H1 (cell line): ENCODE data around the gene SCARB1. TPM values are rescaled to one million over a fixed set of nuclear protein-coding genes. Genes with fewer than 3 reads are reported as not detected.
A peak's percentile ranks its signal among the peaks of the same experiment; 100 is the strongest.

Experiments
- CTCF ChIA-PET: fragments of 300-600 bp; sonication (Branson Sonifier 250); formaldehyde crosslinking; loops from one replicate; lab custom pipeline; 2021; ENCODE audit not compliant: partially characterized antibody; lab: Charles Lee
- POLR2A ChIA-PET: fragments of 300-600 bp; sonication (Branson Sonifier 250); formaldehyde crosslinking; loops from one replicate; lab custom pipeline; 2021; ENCODE audit warnings: inconsistent platforms; ENCODE audit not compliant: partially characterized antibody; lab: Charles Lee
- DNase-seq, 2 experiments: peaks; one replicate each; pipeline versions ENCODE4 v3.0.0 to v3.0.0-alpha.2; 2010 to 2022; ENCODE audit warnings: low spot score in 2 of 2, low read depth in 1 of 2, mixed read lengths in 1 of 2
- FAIRE-seq: peaks from 2 replicates; lab custom pipeline; 2011; peaks lifted over from hg19 to GRCh38; lab: Jason Lieb, UNC
- H2AFZ ChIP-seq: 2 replicates; pipeline ENCODE4 v1.8.1; 2012; ENCODE audit warnings: low read length, inconsistent platforms
- H2AK5ac ChIP-seq: 2 replicates; pipeline ENCODE4 v1.6.1; 2013; ENCODE audit warnings: low read depth, low read length
- H2BK120ac ChIP-seq: replicated peaks from 2 replicates; pipeline ENCODE3; 2013; ENCODE audit warnings: low read depth, low read length, inconsistent platforms
- H2BK12ac ChIP-seq: 2 replicates; pipeline ENCODE4 v1.6.1; 2013; ENCODE audit warnings: low read depth, low read length
- H2BK15ac ChIP-seq: 2 replicates; pipeline ENCODE4 v1.6.1; 2013; ENCODE audit warnings: low read length
- H2BK20ac ChIP-seq: 2 replicates; pipeline ENCODE4 v1.6.1; 2013; ENCODE audit warnings: low read length
- H2BK5ac ChIP-seq: 2 replicates; pipeline ENCODE4 v1.6.1; 2013; ENCODE audit warnings: low read depth, low read length
- H3K14ac ChIP-seq: 2 replicates; pipeline ENCODE4 v1.6.1; 2013; ENCODE audit warnings: inconsistent platforms; ENCODE audit not compliant: insufficient read length
- H3K18ac ChIP-seq: 2 replicates; pipeline ENCODE4 v1.6.1; 2013; ENCODE audit warnings: low read length; ENCODE audit errors: extremely low read depth
- H3K23ac ChIP-seq: 2 replicates; pipeline ENCODE4 v1.6.1; 2013; ENCODE audit warnings: inconsistent platforms; ENCODE audit not compliant: insufficient read length
- H3K23me2 ChIP-seq: 2 replicates; pipeline ENCODE4 v1.6.1; 2013; ENCODE audit warnings: low read depth, low read length
- H3K27ac ChIP-seq: 2 replicates; pipeline ENCODE4 v1.6.1; 2011; ENCODE audit warnings: low read depth, low read length, inconsistent platforms
- H3K27me3 ChIP-seq, 4 experiments: replicated peaks in 1 of 4; 1 replicate in 1 of 4; 2 replicates in 3 of 4; pipeline versions ENCODE4 v1.6.1 to v1.8.1; 2011 to 2013; ENCODE audit warnings: low read length in 3 of 4, mild to moderate bottlenecking in 3 of 4, inconsistent platforms in 2 of 4, mixed read lengths in 2 of 4, moderate library complexity in 1 of 4; ENCODE audit not compliant: control insufficient read depth in 3 of 4, insufficient read depth in 3 of 4; ENCODE audit errors: extremely low read depth in 1 of 4
- H3K36me3 ChIP-seq, 4 experiments: 2 replicates each; pipeline versions ENCODE4 v1.6.1 to v1.8.1; 2011 to 2013; ENCODE audit warnings: mild to moderate bottlenecking in 4 of 4, low read length in 3 of 4, moderate library complexity in 2 of 4, control low read depth in 1 of 4, inconsistent platforms in 1 of 4; ENCODE audit not compliant: insufficient read depth in 4 of 4, control insufficient read depth in 2 of 4
- H3K4ac ChIP-seq: replicated peaks from 2 replicates; pipeline ENCODE3; 2013; ENCODE audit warnings: low read length, low read depth, mixed read lengths, inconsistent platforms; ENCODE audit not compliant: insufficient read length
- H3K4me1 ChIP-seq, 4 experiments: replicated peaks in 1 of 4; 1 replicate in 1 of 4; 2 replicates in 3 of 4; pipeline versions ENCODE4 v1.6.1 to v1.8.1; 2011 to 2013; ENCODE audit warnings: low read length in 3 of 4, inconsistent platforms in 2 of 4, mixed read lengths in 1 of 4; ENCODE audit not compliant: insufficient read depth in 4 of 4, control insufficient read depth in 3 of 4
- H3K4me2 ChIP-seq, 2 experiments: 2 replicates each; pipeline versions ENCODE4 v1.6.1 to v1.8.1; 2011 to 2013; ENCODE audit warnings: low read depth in 2 of 2, low read length in 2 of 2, control low read depth in 1 of 2, inconsistent platforms in 1 of 2, mild to moderate bottlenecking in 1 of 2; ENCODE audit not compliant: insufficient read depth in 1 of 2
- H3K4me3 ChIP-seq, 4 experiments: fragments of 200-600, 300-600 bp in 1 of 4; sonication (generic), shearing (Covaris generic), sonication (Bioruptor Twin) in 1 of 4; 2 replicates each; pipeline versions ENCODE4 v1.5.1 to v1.8.1; 2011 to 2016; ENCODE audit warnings: low read length in 4 of 4, low read depth in 3 of 4, control low read depth in 2 of 4, inconsistent platforms in 2 of 4, mild to moderate bottlenecking in 2 of 4, mixed read lengths in 1 of 4, moderate library complexity in 1 of 4; ENCODE audit not compliant: insufficient read depth in 2 of 4; ENCODE audit errors: extremely low read depth in 1 of 4
- H3K56ac ChIP-seq: replicated peaks from 2 replicates; pipeline ENCODE3; 2013; ENCODE audit warnings: low read depth, mild to moderate bottlenecking, mixed read lengths, low read length, inconsistent platforms; ENCODE audit not compliant: insufficient read length
- H3K79me1 ChIP-seq: 2 replicates; pipeline ENCODE4 v1.6.1; 2013; ENCODE audit warnings: low read depth, low read length, control low read depth
- H3K79me2 ChIP-seq, 2 experiments: 2 replicates each; pipeline versions ENCODE4 v1.6.1 to v1.8.1; 2012 to 2013; ENCODE audit warnings: low read length in 2 of 2, mild to moderate bottlenecking in 2 of 2, inconsistent platforms in 1 of 2; ENCODE audit not compliant: insufficient read depth in 2 of 2, control insufficient read depth in 1 of 2
- H3K9ac ChIP-seq, 4 experiments: replicated peaks in 1 of 4; 1 replicate in 1 of 4; 2 replicates in 3 of 4; pipeline versions ENCODE4 v1.6.1 to v1.8.1; 2011 to 2013; ENCODE audit warnings: low read depth in 3 of 4, low read length in 3 of 4, control low read depth in 2 of 4, mild to moderate bottlenecking in 2 of 4, moderate library complexity in 2 of 4, inconsistent platforms in 1 of 4; ENCODE audit errors: extremely low read depth in 1 of 4
- H3K9me3 ChIP-seq, 2 experiments: 2 replicates each; pipeline versions ENCODE4 v1.6.1 to v1.8.1; 2012 to 2013; ENCODE audit warnings: mild to moderate bottlenecking in 2 of 2, moderate library complexity in 2 of 2, control low read depth in 1 of 2, inconsistent platforms in 1 of 2, low read depth in 1 of 2, low read length in 1 of 2, mixed read lengths in 1 of 2; ENCODE audit not compliant: insufficient read depth in 2 of 2
- H4K20me1 ChIP-seq, 2 experiments: replicated peaks in 1 of 2; 2 replicates each; pipeline versions ENCODE3 to v1.8.1; 2011 to 2013; ENCODE audit warnings: inconsistent platforms in 2 of 2, low read length in 2 of 2, mild to moderate bottlenecking in 1 of 2; ENCODE audit not compliant: insufficient read depth in 2 of 2, control insufficient read depth in 1 of 2
- H4K5ac ChIP-seq: 2 replicates; pipeline ENCODE4 v1.6.1; 2013; ENCODE audit warnings: low read length, low read depth, mixed read lengths, inconsistent platforms; ENCODE audit not compliant: insufficient read length
- H4K8ac ChIP-seq: 2 replicates; pipeline ENCODE4 v1.8.0; 2013; ENCODE audit warnings: mild to moderate bottlenecking, moderate library complexity, low read length, inconsistent platforms; ENCODE audit not compliant: insufficient read depth; ENCODE audit errors: extremely low read depth
- H4K91ac ChIP-seq: replicated peaks from 2 replicates; pipeline ENCODE3; 2013; ENCODE audit warnings: low read length, mixed read lengths, inconsistent platforms; ENCODE audit not compliant: insufficient read length
- ASH2L ChIP-seq: fragments of 200-600, 300-600 bp; sonication (generic); IDR thresholded peaks from one replicate; pipeline ENCODE4 v1.7.1; 2017; ENCODE audit warnings: low read length
- CEBPB ChIP-seq: IDR thresholded peaks from 2 replicates; pipeline ENCODE4 v1.6.1; 2012; ENCODE audit warnings: low read depth, low read length
- FOSL1 ChIP-seq: IDR thresholded peaks from 2 replicates; pipeline ENCODE4 v1.6.1; 2011; ENCODE audit warnings: mild to moderate bottlenecking, low read depth, low read length, moderate library complexity; ENCODE audit not compliant: insufficient read depth
- NANOG ChIP-seq: IDR thresholded peaks from 2 replicates; pipeline ENCODE4 v1.6.1; 2011; ENCODE audit warnings: low read length, low read depth, mild to moderate bottlenecking, inconsistent platforms; ENCODE audit not compliant: insufficient read depth, poor library complexity, severe bottlenecking
- POLR2A ChIP-seq, 2 experiments: IDR thresholded peaks; 1 replicate in 1 of 2; 2 replicates in 1 of 2; pipeline ENCODE4 v1.6.1; 2011; ENCODE audit warnings: low read depth in 2 of 2, low read length in 2 of 2, mild to moderate bottlenecking in 2 of 2; ENCODE audit errors: control extremely low read depth in 1 of 2
- USF2 ChIP-seq: IDR thresholded peaks from 2 replicates; pipeline ENCODE4 v1.6.1; 2011; ENCODE audit warnings: low read length, improper control_type of control experiment
- YY1 ChIP-seq: IDR thresholded peaks from 2 replicates; pipeline ENCODE4 v1.6.1; 2011; ENCODE audit warnings: low read depth, mild to moderate bottlenecking, low read length
- WGBS, 2 experiments: shearing (Covaris generic) in 1 of 2; methylation state at CpG; one replicate each; pipeline versions ENCODE4 v1.1.6 to v1.1.7; 2013 to 2015; ENCODE audit warnings: low lambda C conversion rate in 2 of 2, mixed read lengths in 2 of 2, inconsistent platforms in 1 of 2, low coverage in 1 of 2, missing lambda C conversion rate in 1 of 2; ENCODE audit not compliant: insufficient replicate concordance in 2 of 2, insufficient coverage in 1 of 2, insufficient read length in 1 of 2; ENCODE audit errors: extremely low coverage in 1 of 2, missing lambda C conversion rate in 1 of 2; 5-methylcytosine and 5-hydroxymethylcytosine counted together
- polyA plus RNA-seq, 7 experiments: library from polyadenylated mRNA; depleted of rRNA in 3 of 7; stranded (reverse) in 5 of 7; unstranded in 2 of 7; fragments of >200 nt in 5 of 7; fragments of 200-250 nt in 2 of 7; gene quantifications; 1 replicate in 5 of 7; 2 replicates in 1 of 7; 4 replicates in 1 of 7; pipeline versions ENCODE4 v1.2.1 to v1.2.3, GENCODE V29; 2011 to 2013; ENCODE audit warnings: missing spikeins in 2 of 7, mixed read lengths in 2 of 7
- total RNA-seq: library from RNA; stranded (reverse); fragmentation: NEBNext Ultra II Directional; extraction: Animal tissue kit (Norgen Biotek cat#: 25700); gene quantifications from 2 replicates; pipeline ENCODE4 v1.2.1, GENCODE V29; 2021

The SCARB1 gene
- total and polyA plus RNA-seq, 2 of the 8 experiments (the other 6 are each of a cell fraction or from before 2014, with no cell fraction given), result 45.3 to 57.1 TPM

- Histone ChIP-seq H3K23ac (no peak overlapping the region), H2BK20ac (peak overlapping the region; percentile 28; the same call in 1 of the 2 replicates), H2BK5ac (0 out of 2 replicates have a peak overlapping the region, but pooled peaks have one; percentile 22), H3K9ac (no peak overlapping the region), H2BK12ac (peak overlapping the region; percentile 3; the same call in 1 of the 2 replicates), H3K27me3 (no peaks in the 10 kb centered on the region), H3K23me2 (no peaks in the 10 kb centered on the region; the same call in 1 of the 2 replicates), H4K91ac (peak overlapping the region; percentile 44), H3K4me2 (no peak overlapping the region), H3K79me1 (peaks cover 4% of the 10 kb centered on the region; the same call in 1 of the 2 replicates), H3K36me3 (no peaks in the 10 kb centered on the region), H2BK120ac (no peak overlapping the region), H3K56ac (no peak overlapping the region), H2AFZ (no peak overlapping the region), H3K4ac (peak overlapping the region; percentile 40), H4K20me1 (peaks cover 0 to 2% of the 10 kb centered on the region in 2 experiments), H2BK15ac (peak overlapping the region; percentile 74), H3K14ac (no peak overlapping the region), H3K27ac (no peak overlapping the region), H3K9me3 (no peaks in the 10 kb centered on the region), H3K4me1 (peaks cover 0 to 16% (median 11%) of the 10 kb centered on the region in 4 experiments; a peak in 6 of 7 replicates), H4K5ac (no peak overlapping the region), H4K8ac (no peak overlapping the region), H3K18ac (no peak overlapping the region), H3K4me3 (no peak overlapping the region), H3K79me2 (no peaks in the 10 kb centered on the region; a peak in 1 of 4 replicates), H2AK5ac (no peak overlapping the region)
- TF ChIP-seq POLR2A (IDR thresholded peaks at IDR 0.05; ENCODE audit: control extremely low read depth in 1 of 2, low read depth in 2 of 2, low read length in 2 of 2) (no peak), NANOG (no peak), FOSL1 (no peak), ASH2L (no peak), USF2 (no peak), YY1 (no peak), CEBPB (no peak)
- POLR2A ChIA-PET, result no interaction called here
- FAIRE-seq (no peak), DNase-seq (no peak)
- CTCF ChIA-PET, result interaction anchor here (0.6 to 1.2 kb wide), 4 partner anchors 31 to 105 kb away, joined by 3 to 4 read pairs (median 3); no protein-coding TSS in a partner anchor
- WGBS, 2 experiments, result 95% methylated on average over 17 of the region's 17 CpGs; no CpG with 5 or more reads in 1 of the 2 experiments
Measured at GRCh38 chr12:124835656-124836410, 27.8 kb downstream of the SCARB1 start.
